ENCODE data around the gene BRPF3.

- TF ChIP-seq TAF1 (conservative IDR thresholded peaks at IDR 0.05) (no peak), FOXA1 (IDR thresholded peaks at IDR 0.05) (no peak), YY1 (IDR thresholded peaks at IDR 0.05) (no peak), CTCF (IDR thresholded peaks at IDR 0.05; ENCODE audit: low read depth, low read length, missing input control) (no peak), EGR1 (IDR thresholded peaks at IDR 0.05; ENCODE audit: low read depth in 2 of 2) (no peak), JUND (IDR thresholded peaks at IDR 0.05) (no peak), RXRA (IDR thresholded peaks at IDR 0.05) (no peak), SP1 (IDR thresholded peaks at IDR 0.05) (no peak), FOXA2 (IDR thresholded peaks at IDR 0.05) (no peak), MAX (IDR thresholded peaks at IDR 0.05) (no peak), ATF3 (IDR thresholded peaks at IDR 0.05) (no peak), HNF4A (conservative IDR thresholded peaks at IDR 0.05) (no peak), REST (IDR thresholded peaks at IDR 0.05) (no peak), RAD21 (IDR thresholded peaks at IDR 0.05) (no peak)
These were observed 45.2 kb downstream of the BRPF3 start for GRCh38 chr6:36241728-36242127.
